MV-4-11 (cell line): ENCODE measurements around the gene TWF2.

ENCODE experiments used
- DNase-seq: peaks from one replicate; lab custom pipeline; 2025; lab: John Stamatoyannopoulos, UW

TWF2 gene

DNA sequence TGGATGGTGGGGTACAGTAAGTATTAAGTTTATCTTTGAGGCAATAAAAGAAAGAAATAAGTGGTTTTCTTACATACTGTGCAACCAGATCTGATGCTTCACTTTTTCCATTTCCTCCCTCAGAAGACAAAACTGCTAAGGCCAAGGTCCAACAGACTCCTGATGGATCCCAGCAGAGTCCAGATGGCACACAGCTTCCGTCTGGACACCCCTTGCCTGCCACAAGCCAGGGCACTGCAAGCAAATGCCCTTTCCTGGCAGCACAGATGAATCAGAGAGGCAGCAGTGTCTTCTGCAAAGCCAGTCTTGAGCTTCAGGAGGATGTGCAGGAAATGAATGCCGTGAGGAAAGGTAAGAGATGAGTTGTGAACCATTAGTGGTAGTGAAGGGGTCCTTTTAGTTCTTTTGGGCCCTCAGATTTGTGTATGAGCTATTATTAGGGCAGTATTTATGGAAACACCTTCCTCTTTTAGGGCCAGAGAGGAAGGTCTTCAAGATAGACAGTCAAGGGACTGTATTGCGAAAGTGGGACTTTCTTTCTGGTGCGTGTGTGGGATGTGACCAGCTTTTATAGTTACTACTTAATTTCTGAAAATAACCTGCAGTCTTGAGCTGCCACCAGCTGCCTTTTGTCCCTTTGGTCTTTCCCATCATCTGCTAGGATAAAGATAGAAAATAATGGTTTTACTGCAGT, 36.4 kb downstream of the TWF2 start:
- DNase-seq, result peak; percentile 91

DNA sequence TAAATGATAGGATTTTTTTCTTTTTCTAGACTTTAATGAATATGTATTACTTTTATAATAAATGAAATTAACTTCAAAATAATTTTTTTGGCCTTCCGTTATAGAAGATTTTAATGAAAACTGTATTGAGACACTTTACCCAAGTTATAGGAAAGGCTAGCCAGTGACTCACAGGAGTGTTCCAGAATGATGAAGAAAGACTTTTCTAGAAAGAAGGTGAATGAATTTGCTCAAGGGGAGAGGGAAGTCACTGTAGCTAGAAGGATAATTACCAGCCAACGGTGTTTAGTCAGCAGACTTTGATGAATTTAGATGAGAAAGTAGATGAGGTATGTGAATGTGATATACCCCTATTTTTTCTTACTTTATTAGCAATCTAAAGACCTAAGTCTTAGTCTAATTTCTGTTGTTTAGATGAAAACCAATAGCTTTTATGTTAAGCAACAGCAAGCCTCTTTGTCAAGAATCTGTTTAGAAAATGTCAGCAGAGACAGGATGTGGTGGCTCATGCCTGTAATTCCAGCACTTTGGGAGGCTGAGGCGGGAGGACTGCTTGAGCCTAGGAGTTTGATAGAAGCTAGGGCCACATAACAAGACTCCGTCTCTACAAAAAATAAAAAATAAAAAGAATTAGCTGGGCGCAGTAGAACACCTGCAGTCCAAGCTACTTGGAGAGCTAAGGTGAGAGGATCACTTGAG, 37.8 kb downstream of the TWF2 start:
- peak; percentile 37 for DNase-seq

DNA sequence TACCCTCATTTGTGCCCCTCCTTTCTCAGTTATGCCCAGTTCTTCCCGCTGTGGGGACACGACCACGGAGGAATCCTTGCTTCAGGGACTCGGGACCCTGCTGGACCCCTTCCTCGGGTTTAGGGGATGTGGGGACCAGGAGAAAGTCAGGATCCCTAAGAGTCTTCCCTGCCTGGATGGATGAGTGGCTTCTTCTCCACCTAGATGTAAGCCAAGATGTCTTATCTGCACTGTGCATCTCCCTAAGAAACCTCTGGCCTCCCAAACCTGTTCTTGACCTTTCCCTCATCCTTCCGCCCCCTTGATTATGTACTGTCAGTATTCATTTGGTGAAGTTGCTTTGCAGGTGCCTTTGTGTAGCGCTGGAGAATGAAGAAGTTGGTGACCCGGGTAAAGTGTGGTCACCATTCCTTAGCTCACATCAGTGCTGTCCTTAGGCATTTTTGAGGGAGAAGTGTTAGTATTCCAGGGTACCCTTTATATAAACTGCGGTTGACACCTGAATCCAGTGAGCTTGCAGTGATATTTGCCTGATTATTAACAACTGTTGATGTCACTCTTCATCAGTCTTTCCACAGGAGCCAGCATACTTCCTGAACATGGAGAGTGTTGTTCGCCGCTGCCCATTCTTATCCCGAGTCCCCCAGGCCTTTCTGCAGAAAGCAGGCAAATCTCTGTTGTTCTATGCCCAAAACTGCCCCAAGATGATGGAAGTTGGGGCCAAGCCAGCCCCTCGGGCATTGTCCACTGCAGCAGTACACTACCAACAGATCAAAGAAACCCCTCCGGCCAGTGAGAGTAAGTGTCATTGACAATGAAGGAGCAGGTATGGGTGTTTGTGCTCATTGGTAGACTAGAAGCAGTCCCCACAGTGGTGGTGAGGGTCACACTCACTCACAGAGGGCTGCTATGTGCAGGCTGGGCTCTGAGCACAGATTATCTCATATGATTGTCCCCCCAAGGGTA, 40.0 kb downstream of the TWF2 start:
- DNase-seq, result no peak

DNA sequence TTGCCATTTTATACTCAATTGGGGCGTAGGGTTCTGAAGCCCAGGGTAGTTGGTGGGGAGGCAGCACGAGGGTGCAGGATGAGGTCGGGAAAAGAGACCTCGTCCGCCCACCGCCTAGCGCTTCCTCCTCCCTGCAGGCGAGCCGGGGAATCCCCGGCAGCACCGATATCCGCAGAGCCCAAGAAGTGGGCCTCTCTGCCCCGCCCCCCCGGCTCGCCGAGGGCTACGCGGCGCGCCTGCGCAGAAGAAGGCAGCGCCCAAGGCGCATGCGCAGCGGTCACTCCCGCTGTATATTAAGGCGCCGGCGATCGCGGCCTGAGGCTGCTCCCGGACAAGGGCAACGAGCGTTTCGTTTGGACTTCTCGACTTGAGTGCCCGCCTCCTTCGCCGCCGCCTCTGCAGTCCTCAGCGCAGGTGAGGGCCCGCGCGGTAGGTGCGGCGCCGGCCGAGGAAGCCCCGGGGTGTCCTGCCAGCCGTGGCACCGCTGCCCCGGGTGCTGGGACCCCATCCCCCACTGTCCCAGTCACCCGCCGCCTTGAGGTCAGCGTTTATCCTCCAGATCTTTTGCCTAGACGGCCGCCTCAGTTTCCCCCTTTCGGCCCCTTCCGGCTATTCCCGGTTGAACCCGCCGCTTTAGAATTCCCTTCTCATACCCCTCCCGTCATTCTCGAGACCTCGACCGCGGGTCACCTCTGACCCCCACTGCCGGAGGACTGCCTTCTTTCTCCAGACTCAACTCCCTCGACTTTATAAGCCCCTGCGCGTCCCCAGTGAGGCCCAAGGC, 40.9 kb downstream of the TWF2 start, which contains the start of gene ALAS1:
ALAS1 (plus strand) TSS at position 319 of the 784 bp plus-strand sequence. CDS start 1,082 bp downstream, outside the sequence.
- DNase-seq, result peak; percentile 86

DNA sequence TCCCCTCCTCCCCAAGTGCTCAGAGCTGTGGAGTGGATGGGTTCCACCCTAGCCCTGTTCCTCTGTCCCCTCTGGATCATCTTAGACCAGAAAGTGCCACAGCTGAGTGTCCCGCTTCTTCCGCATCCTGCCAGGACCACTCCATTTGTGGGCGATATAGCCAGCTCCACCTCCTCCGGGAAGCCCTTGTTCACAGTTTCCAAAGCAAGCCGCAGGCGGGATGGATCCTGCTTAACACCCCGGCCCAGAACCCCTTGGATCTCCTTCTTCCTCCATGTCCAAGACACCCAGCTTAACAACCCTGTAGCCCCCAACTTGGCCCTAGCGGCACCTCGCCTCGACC, 41.5 kb downstream of the TWF2 start:
- no peak for DNase-seq

DNA sequence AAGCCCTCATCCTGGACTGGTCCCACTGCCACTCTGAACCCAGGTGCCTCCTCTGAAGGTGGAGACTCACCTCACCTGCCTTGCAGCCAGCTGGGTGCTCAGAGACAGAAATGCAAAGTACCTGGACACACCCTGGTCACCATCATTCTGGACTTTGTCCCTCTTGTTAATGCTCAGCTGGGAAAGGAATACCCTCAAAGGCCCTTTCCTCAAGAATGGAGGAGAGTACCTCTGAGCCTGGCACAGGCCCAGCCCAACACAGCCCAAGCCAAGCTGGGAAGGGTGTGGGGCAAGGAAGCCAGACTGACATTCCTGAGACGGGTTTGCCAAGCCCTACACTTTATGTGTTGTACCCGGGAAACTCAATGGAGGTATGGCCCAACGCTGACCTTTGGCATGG, 42.0 kb downstream of the TWF2 start:
- no peak for DNase-seq

DNA sequence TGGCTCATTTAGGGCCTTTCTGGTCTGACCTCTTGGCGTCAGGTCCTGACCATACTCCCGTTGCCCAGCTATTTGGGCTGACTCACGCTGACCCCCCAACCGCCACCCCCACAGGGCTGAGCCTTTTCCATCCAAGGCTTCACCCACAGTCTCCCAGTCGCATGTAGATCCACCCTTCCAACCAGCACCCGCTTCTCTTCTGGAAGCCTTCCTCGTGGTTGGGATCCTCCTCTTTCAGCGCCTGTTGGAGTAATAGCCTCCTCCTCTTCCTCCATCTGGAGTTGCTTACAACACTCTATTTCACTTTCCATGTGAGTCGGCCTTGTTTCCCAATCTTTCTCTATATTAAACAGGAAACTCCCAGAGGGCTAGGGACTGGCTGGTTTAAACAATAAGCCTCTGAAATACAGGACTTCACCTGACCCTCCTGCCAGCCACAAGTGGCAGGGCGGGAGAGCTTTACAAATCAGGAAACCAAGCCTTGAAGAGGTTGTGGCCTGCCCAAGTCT, 43.1 kb downstream of the TWF2 start:
- peak; percentile 94 for DNase-seq

DNA sequence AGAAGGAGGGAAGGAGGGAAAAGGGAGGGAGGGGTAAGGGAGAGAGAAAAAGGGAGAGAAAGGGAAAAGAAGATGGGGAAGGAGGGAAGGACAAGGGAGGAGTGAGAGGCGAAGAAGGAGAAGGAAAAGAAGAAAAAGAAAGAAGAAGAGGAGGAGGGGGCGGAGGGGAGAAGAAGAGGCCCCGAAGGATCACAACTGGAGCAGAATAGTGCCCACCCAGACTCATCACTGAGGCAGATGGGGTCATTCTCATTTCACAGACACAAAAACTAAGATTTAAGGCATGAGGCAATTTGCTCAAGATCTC, 43.7 kb downstream of the TWF2 start:
- DNase-seq, result no peak

DNA sequence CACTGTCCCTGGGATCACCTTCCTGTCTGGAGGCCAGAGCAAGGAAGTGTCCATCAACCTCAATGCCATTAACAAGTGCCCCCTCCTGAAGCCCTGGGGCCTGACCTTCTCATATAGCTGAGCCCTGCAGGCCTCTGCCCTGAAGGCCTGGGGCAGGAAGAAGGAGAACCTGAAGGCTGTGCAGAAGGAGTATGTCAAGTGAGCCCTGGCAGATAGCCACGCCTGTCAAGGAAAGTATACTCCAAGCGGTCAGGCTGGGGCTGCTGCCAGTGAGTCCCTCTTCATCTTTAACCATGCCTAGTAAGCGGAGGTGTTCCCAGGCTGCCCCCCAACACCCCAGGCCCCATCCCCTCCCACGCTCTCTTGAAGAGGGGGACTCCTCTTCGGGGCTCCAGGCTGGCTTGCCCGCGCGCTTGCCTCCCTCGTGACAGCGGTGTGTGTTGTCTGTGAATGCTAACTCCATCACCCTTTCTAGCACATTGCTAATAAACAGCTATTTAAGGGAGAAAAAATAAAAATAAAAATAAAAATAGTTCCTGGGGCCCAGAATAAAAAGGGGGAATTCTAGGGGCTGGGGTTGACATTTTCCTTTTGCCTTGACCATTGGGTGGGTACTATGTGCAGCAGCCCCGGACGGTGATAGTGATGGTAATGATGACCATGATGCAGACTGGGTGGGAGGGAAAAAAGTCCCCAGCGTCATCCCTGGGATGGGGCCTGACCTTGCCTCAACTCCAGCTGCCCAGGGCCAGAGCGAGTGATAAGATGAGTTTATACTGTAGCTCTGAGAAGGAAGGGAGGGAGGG, 44.3 kb downstream of the TWF2 start:
- DNase-seq, result no peak

DNA sequence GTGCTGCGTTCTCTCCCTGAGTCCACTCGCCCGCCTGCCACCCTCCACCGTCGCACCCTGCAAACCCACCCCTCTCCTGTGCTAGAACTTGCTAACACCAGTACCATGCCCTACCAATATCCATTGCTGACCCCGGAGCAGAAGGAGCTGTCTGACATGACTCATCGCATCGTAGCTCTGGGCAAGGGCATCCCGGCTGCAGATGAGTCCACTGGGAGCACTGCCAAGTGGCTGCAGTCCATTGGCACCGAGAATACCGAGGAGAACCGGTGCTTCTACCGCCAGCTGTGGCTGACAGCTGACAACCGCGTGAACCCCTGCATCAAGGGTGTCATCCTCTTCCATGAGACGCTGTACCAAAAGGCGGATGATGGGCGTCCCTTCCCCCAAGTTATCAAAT, 45.9 kb downstream of the TWF2 start:
- no peak for DNase-seq

DNA sequence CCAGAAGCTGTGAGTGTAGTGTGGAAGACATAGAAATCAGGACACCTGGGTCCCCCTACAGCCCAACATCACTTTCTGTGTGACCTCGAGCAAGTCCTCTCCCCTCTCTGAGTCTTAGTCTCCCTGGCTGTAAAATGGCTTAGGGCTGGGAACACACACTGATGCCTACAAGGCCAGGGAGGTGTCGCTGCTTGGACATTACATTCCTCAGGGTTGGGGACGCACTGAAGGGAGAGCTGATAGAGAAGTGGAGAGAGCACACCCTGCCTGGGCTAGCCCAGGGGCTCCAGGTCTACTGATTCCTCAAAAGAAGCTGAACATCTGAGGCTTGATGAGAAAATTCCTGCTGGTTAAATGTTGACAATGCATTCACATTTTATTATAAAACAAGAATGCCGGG, 47.3 kb downstream of the TWF2 start:
- DNase-seq, result no peak

DNA sequence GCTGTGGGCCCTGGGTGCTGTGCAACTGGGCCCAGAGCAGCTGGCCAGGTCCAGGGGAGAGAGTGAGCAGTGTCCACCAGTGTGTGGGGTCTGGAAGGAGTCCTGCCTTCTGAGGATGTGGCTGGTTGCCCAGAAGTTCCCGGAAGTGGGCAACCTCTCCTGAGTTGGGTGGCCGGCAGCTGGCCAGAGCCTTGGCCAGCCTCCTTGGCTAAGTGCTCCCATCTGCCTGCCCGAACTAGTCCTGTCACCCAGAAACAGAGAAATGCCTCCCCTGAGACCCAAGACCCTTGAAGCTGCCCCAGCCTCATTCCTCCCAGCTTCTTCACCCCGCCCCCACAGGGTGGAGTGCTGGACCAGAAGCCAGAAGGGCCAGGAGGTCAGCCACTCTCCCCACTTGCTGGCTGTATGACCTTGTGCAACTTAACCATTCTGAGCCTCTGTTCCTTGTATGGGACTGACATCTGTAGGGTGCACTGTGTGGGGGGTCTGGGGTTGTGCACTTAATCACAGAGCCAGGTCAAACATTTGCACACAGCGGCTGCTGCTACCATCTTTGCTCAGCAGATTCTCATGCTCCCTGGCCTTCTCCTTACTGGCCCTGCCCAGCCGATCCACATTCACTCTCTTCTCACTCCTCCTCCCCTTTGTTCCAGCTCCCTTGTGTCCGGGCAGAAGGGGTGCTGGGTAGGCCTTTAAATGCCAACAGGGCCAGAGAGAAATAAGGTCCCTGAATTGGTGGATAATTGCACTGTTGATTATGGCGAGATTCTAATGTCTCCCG, 48.5 kb downstream of the TWF2 start:
- peak; percentile 14 for DNase-seq

DNA sequence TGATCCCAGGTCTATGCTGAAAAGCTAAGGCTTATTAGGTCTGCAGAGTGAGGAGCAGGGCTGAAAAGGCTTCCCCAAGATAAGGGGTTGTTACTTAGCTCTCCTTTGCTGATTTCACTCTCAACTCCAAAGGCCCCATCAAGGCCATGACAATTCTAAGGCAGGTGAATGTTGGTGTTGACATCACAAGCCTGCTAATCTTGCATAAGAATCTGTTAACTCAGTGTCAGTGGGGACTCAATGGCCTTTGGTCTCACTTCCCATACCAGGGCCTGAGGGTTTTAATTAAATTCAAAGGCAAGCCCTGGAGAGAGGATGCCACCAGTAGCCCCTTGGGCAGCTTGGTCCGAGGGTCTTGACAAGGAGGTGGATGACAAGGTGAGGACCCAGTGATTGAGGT, 50.4 kb downstream of the TWF2 start:
- peak; percentile 73 for DNase-seq

DNA sequence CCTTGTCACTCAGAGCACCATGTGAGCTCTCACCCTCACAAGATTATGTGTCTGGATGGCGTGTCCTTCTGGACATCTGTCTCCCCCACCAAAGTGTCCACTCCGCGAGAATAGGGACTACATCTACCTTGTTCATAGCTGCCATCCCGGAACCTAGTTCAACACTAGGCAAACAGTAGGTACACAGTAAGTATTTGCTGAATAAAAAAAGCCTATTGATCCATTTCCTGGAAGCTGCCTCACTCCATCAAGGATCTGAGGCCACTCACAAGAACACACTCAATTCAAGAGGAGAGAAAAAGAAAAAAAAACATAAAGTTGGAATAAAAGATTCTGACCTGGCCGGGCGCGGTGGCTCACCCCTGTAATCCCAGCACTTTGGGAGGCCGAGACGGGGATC, 52.2 kb downstream of the TWF2 start:
- DNase-seq, result no peak

DNA sequence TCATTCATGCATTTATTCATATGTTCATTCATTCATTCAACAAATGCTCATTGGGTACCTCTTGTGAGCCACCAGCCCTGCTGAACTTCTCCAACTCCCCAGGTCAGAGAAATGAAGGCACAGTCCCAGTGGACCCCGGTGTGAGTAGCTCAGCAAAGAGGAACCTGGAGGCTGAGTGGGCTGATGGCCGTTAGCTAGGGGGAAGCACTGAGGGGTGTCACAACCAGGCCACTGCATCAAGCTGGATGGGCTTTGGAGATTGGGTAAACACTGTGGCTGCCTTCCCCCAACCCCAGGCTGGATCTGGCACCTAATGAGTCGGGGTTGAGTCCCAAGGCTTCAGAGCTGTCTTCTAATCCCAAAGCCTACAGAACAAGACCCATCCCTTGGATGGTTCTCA, 53.1 kb downstream of the TWF2 start:
- DNase-seq, result peak; percentile 90

DNA sequence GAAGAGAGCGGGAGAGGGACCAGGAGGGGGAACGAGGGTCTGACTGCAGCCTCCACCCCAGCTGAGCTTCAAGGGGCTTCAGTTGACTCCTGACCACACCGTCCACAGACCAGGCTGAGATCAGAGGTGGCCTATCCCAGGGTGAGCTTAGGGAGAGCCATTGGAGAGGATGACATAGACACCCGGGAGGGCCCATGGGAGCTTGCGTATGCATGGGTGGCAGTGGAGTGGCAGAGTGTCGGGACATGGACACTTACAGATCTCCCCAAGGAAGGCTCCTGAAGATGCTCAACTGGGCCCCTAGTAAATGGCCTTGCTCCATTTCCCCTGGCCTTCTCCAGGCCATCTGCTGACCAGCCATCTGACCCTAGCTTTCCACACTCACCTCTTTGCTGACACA, 53.6 kb downstream of the TWF2 start:
- no peak for DNase-seq

DNA sequence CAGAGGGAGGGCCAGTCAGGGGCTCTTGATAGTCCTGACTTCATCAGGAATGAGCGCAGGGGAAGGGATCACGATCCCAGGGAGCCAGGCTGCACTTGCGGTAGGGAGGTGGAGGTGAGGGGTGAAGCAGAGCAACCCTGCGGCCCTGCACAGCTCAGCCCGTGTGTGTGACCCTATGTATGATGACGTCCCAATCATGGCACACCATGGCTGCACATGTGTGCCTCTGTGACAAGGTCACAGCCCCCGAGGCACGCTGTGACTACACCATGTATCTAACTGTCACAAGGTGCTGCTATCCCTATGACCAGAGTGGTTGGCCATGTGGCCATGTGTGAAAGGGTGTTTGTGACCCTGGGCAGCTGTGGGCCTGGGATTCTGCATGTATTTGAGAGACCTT, 54.3 kb downstream of the TWF2 start:
- no peak for DNase-seq

DNA sequence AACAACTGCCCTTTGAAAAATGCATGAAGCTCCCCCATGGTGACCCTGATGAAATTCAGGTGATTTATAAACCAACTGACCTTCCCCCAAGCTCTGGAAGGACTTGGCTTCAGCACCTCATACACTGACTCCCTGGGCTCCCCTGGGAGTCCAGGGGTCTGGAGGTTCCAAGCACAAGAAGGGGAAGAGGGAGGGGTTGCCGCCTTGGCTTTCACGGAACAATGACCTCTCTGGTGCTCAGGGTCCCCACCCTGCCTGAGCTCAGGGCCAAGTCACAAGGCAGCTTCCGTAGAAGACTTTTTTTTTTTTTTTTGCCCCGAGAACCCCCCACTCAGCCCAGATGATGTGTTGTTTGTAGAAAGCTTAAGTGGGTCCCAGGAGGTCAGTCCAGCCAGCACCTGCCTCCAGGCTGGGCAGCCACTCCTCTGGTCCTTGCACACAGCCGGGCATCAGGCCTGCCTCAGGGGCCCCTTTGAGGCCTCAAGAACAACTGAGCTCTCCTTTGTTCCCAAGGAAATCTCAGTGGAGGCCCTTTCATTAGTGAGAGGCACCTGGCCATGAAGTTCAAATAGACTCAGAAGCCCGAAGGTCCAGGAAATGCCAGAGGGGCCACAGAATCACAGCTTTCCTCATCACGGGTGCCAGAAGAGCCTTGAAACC, 55.0 kb downstream of the TWF2 start:
- no peak for DNase-seq

DNA sequence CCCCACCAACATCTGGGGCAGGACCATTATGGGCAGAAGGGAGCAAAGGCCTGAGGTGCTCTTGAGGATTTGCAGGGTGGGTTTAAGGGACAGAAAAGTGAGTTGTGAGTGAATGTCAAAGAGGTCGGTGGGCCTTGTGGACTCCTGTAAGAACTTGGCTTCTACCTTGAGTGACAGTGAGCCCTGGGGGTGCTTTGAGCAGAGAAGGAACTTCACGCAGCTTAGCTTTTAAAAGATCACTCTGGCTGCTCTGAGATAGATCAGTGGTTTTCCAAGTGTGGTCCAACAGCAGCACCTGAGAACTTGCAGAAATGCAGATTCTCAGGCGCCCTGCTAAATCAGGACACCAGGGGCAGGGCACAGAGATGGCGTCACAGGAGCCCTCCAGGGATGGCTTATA, 56.3 kb downstream of the TWF2 start:
- no peak for DNase-seq

DNA sequence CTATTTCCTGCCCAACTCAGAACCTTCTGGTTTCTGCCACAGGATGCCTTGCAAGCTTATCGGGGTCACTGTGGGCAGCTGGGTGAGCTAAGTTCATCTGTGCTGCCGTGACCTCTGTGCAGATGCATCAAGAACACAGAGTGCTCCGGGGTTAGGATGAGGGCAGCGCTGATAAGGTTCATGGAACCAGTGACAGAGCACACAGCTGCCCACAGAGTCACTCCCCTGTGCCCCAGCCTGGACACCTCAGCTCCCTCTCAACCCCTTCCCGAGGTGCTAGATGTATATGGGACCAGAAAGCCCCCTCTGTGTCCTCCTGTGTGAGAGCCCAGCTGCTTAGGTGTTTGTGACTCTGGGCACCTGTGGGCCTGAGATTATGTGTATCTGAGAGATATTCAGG, 56.8 kb downstream of the TWF2 start:
- DNase-seq, result peak; percentile 37
